ENCODE results near the gene MACROD1. TPM values are rescaled to one million over a fixed set of nuclear protein-coding genes. Genes with fewer than 3 reads are reported as not detected.

MACROD1 gene
- total and polyA plus RNA-seq, 10 donors = 5.1 to 20.3 (median 7.8) TPM

DNA sequence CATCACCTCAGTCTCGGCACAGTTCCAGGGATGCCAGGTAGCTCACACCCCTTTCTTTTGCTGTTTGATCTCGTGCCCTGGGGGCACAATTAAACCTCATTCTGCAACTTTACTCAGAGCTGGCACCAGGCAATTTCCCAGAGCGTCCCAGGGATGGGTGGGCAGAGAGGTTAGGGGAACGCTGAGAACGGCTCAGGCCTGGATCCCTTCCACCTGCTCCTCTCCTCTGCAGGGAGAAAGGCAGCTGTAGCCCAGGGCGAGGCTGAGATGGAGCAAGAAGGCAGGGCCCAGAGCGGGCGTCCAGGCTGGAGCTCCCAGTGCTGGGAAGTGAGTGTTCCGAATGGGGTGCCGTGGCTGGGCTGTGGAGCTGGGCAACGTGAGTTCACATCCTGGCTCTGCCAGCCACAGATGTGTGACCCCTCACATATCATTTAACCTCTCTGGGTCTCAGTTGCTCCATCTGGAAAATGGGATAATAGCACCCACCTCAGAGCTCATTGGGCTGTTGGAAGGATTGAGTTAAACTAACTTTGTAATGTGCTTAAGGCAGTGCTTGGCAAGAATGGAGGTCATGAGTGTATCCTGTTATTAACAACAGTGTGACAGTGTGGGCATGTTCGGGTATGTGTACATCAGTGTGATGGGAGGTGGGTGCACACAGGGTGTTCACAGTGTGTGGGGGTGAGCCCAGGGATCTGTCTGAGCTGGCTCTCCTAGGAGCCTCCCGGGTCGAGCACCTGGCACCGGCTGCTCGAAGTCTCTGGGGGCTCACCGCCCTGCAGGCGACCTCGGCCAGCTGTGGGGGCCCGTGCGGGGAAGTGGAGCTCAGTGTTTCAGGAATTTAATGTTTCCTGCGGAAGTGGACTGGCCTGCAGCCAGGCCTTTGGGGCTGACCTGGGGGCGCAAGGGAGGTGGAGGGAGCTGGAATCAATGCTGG, 164.2 kb downstream of the MACROD1 start:
- Histone ChIP-seq H3K4me3 (peak overlapping the region in 6 of 8 donors; percentile 31 to 68 (median 46)), H3K4me1 (peaks cover 43 to 100% (median 72%) of the 10 kb centered on the region in 6 donors), H3K27me3 (replicated peaks in 1 of 7) (peaks cover 0 to 48% (median 0%) of the 10 kb centered on the region in 7 donors), H3K27ac (peak overlapping the region in 6 of 8 donors; percentile 46 to 84 (median 73)), H3K9me3 (no peaks in the 10 kb centered on the region), H3K36me3 (peaks cover 4 to 24% (median 17%) of the 10 kb centered on the region in 6 donors)
- WGBS, 5 donors = 33 to 48% (median 38%) methylated on average over 12 to 23 of the region's 23 CpGs
- TF ChIP-seq CTCF (IDR thresholded peaks at IDR 0.05 in 8 of 11, conservative IDR thresholded peaks at IDR 0.05 in 3 of 11) = no peak
- TF ChIP-seq POLR2AphosphoS5 (IDR thresholded peaks at IDR 0.05) = peak; percentile 62 to 81 (median 76)
- TF ChIP-seq POLR2A (IDR thresholded peaks at IDR 0.05) = no peak
- intact Hi-C loops (cut with DNase I; ENCODE audit: low total_unique reads) = loop anchor here (2.0 kb wide), 1 partner anchor 147 kb away; no protein-coding TSS in a partner anchor
- DNase-seq = peak; percentile 83

DNA sequence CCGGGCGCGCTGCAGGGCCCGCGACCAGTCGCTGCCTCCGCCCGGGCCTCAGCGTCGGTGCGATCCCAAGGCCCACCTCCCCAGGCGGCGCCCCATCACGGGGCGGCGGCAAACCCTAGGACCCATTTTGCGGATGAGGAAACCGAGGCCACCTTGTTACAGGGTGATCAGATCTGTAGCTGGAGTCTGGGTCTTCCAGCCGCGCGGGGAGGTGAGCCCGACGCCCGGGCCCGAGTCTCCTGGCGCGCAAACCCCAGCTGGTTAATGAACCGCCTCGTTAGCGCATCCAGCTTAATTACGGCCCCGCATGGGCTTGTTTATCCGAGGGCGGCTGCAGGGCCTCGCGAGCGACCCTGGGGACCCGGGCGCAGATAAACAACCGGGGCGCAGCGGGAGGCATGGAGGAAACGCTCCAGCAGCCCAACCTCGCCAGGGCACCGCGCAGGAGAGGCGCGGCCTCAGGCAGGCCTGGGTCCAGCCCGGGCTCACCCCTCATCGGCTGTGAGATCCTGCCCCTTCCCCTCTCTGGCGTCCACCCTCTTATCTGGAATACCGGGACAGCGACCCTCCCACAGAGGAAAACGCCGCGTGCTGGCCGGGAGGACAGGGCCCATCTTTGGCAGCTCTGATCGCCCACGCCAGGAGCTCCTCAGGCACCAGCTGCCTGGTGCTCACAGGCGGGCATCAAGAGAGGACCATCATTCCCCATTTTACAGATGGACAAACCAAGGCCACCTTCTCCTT, 165.0 kb downstream of the MACROD1 start:
- intact Hi-C loops (cut with DNase I; ENCODE audit: low total_unique reads) = loop anchor here (2.0 kb wide), 1 partner anchor 148 kb away; no protein-coding TSS in a partner anchor
- Histone ChIP-seq H3K4me3 (peak overlapping the region; percentile 18 to 68 (median 44)), H3K27me3 (replicated peaks in 1 of 7) (peaks cover 0 to 40% (median 0%) of the 10 kb centered on the region in 7 donors), H3K27ac (peak overlapping the region in 6 of 8 donors; percentile 46 to 84 (median 73)), H3K4me1 (peaks cover 39 to 91% (median 68%) of the 10 kb centered on the region in 6 donors), H3K9me3 (no peaks in the 10 kb centered on the region), H3K36me3 (peaks cover 4 to 32% (median 24%) of the 10 kb centered on the region in 6 donors)
- WGBS, 5 donors = 13 to 21% (median 18%) methylated on average over 32 to 60 of the region's 60 CpGs
- TF ChIP-seq CTCF (IDR thresholded peaks at IDR 0.05 in 8 of 11, conservative IDR thresholded peaks at IDR 0.05 in 3 of 11) (peak in 2 of 11 experiments; percentile 7 to 34), POLR2AphosphoS5 (IDR thresholded peaks at IDR 0.05) (peak in 2 of 3 donors; percentile 12 to 42), POLR2A (IDR thresholded peaks at IDR 0.05) (no peak)
- DNase-seq = no peak

GRCh38 chr11:64000026-64000739, 165.7 kb downstream of the MACROD1 start:
- peak in 2 of 3 donors; percentile 55 to 60 for TF ChIP-seq POLR2AphosphoS5 (IDR thresholded peaks at IDR 0.05)
- peak; percentile 54 to 95 (median 83) for TF ChIP-seq CTCF (IDR thresholded peaks at IDR 0.05 in 8 of 11, conservative IDR thresholded peaks at IDR 0.05 in 3 of 11)
- no peak for TF ChIP-seq POLR2A (IDR thresholded peaks at IDR 0.05)
- WGBS, 5 donors = 1 to 3% (median 2%) methylated on average over 18 to 67 of the region's 67 CpGs
- H3K36me3 ChIP-seq = peaks cover 4 to 40% (median 31%) of the 10 kb centered on the region in 6 donors
- H3K4me1 ChIP-seq = peaks cover 39 to 84% (median 64%) of the 10 kb centered on the region in 6 donors
- intact Hi-C loops (cut with DNase I; ENCODE audit: low total_unique reads) = loop anchor here (2.0 kb wide), 1 partner anchor 149 kb away; no protein-coding TSS in a partner anchor
- DNase-seq = peak; percentile 94
- no peaks in the 10 kb centered on the region for H3K9me3 ChIP-seq
- H3K27me3 ChIP-seq (replicated peaks in 1 of 7) = peaks cover 0 to 36% (median 0%) of the 10 kb centered on the region in 7 donors
- peak overlapping the region; percentile 18 to 68 (median 44) for H3K4me3 ChIP-seq
- H3K27ac ChIP-seq = peak overlapping the region in 5 of 8 donors; percentile 67 to 84 (median 76)

Measured in spleen (tissue), 11 donors.